GM21381 (cell line): ENCODE measurements around the gene GTPBP1.

ENCODE experiments used
- ATAC-seq: cut with Tn5 transposase; IDR thresholded peaks from one replicate; pipeline ENCODE4 v1.9.1; 2021; ENCODE audit warnings: mild to moderate bottlenecking, moderate library complexity; ENCODE audit not compliant: unreplicated experiment

GTPBP1 gene

DNA sequence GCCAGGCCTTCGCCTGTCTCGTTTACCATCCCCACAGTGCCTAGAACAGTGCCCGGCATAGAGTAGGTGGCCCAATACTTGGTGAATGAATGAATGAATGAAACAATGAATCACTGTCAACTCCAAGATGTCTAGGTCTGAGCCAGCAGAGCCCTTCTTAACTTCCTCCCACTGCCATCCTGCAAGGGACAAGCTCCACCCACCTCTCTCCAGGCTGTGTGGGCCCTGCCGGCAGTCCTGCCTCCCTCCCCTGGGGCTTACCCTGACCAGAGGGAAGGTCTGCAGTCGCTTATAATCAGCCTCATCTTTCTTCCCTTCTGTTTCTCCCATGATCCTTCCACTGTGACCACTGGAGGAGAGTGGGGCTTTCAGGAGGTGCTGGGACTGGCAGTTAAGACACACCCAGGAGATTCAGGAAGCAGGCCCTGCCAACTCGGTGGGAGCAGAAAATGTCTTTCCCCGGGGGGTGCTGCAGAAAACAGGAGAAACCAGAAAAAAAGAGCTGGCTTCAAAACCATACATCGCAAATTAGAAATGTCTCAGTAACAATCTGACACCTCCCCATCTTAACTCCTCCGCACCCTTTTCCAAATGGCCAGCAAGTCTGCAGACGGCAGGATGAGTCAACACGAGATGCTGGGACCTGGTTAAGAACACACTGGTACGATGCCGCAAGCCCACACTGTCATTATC lies 76.8 kb downstream of the GTPBP1 start:
- ATAC-seq: no peak
